T-helper 22 cell (primary cell): ENCODE measurements around the gene RAB22A.

Source experiments
- DNase-seq: peaks from one replicate; pipeline ENCODE4 v3.0.0-alpha.2; 2020; ENCODE audit warnings: low read depth

Gene RAB22A

DNA sequence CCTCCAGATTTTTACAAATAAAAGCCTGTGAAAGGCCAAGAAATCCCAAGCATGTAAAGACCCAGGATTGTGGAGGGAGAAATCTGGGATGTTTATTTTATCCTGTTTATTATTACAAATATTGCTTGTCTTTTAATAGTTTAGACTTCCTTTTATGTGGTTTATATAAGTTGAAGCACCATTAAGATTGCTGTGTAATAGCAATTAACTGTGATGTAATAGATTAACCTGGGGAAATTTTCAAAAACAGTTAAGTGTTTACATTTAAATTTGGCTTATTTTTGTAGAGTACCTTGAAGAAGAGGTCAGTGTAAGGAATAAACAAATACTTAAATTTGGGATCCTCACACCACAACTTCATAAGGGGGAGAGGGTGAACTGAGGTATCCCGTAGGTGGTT lies 106.5 kb downstream of the RAB22A start:
- DNase-seq, result no peak

DNA sequence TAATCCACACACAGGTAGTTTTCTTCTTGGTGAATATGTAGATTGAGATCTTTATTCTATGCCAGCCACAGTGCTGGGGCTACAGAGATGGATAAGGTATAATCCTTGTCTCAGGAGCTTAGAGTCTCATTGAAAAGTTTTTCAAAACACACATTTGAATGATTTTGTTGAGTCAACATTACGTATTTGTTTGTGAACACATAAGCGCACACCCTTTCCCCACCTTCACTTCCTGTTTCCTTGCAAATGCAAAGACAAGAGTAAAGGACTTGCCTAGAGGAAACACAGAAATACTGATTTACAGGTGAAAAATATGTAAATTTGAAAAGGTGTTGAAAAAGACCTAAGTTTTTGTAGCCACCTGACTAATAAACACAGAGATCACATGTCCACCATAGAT lies 107.3 kb downstream of the RAB22A start:
- no peak for DNase-seq
